GM18505 (cell line): ENCODE data around the gene TDRD1.

Experiments
- ATAC-seq: cut with Tn5 transposase; IDR thresholded peaks from one replicate; pipeline ENCODE4 v1.9.1; 2021; ENCODE audit not compliant: unreplicated experiment
- POLR2A ChIP-seq: IDR thresholded peaks from 4 replicates; pipeline ENCODE4 v1.6.1; 2011; ENCODE audit warnings: borderline replicate concordance; ENCODE audit not compliant: insufficient read depth, insufficient read length; ENCODE audit errors: extremely low read depth

TDRD1 gene

DNA sequence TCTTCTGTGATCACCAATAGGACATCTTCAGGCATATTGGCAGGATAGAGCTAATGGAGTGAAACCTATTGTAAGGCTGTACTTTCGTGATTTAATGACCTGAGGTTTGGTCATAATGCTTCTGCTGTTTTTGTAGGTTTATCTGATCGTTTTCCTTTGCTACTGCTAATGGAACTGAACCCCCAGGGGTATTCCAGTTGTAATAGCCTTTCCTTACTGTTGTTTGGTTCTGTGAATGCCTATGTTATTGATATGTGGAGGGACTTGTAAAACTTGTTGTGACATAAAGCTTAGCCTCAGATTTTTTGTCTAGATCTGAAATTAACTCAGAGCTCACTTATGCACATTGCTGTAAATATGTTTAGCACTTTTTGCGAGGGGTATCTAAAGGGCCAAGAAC lies 49.0 kb downstream of the TDRD1 start:
- ATAC-seq: no peak
- TF ChIP-seq POLR2A: no peak

DNA sequence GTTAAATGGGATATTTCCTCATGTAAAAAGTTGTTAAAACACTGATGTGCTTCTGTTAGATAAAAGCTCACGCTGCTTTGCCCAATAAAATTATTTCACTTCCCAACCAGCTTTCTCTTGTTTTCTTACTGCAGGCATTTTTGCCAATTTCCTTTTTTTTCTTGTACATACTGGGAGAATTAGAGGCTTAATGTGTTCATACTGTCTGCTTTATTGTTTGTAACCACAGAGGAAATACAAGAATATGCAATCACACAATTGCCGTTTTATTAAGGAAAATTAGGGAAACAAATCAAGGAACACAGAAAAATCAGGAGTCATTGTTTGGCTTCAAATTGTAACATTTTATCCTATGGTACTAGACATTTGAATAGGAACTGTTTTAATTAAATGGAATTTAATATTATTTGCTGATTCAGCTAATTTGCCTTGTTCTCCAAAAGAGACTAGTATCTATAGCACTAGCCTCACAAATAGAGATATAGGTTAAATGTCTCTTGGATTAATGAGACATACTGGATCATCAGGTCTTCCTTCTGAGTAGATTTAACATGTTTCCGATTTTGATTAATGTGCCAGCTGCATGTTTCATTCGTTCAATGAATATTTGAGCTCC lies 53.5 kb downstream of the TDRD1 start:
- TF ChIP-seq POLR2A: no peak
- ATAC-seq: no peak

DNA sequence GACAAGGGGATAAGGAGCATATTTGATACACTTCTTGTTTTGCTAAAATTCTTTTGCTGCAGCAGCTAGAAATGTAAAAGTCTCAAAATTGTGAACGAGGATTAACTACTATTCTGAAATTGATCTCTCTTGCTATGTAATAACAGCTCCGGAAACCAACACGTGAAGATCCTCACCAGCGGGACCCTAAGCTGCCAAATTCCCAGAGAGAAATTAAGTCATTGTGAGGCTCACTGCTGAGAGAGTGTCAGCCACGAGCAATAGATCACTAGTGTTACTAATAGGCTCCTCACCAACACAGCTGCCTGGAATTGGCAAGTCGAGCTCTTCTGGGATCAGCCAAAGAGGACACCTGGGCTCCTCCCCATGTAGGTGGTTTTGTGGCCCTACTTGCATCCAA lies 54.3 kb downstream of the TDRD1 start:
- TF ChIP-seq POLR2A: no peak
- no peak for ATAC-seq

DNA sequence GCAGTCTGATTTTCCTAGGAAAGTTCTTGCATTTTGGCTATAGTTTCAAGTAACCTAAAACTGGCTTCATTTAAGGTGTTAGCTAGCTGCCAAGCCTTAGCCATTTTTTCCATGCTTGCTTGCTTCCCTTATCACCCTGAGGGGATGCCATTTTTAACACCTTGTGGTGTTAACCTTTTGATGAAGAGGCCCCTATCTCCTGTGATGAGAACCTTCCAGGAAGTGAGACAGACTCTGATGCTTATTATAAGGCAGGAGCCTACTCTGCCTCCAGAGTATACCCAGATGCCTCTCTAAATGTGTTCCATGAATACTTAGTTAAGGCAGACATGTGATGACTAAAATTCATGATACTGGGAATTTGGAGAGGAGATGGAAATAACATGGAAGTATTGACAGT lies 55.0 kb downstream of the TDRD1 start:
- no peak for TF ChIP-seq POLR2A
- ATAC-seq: no peak

DNA sequence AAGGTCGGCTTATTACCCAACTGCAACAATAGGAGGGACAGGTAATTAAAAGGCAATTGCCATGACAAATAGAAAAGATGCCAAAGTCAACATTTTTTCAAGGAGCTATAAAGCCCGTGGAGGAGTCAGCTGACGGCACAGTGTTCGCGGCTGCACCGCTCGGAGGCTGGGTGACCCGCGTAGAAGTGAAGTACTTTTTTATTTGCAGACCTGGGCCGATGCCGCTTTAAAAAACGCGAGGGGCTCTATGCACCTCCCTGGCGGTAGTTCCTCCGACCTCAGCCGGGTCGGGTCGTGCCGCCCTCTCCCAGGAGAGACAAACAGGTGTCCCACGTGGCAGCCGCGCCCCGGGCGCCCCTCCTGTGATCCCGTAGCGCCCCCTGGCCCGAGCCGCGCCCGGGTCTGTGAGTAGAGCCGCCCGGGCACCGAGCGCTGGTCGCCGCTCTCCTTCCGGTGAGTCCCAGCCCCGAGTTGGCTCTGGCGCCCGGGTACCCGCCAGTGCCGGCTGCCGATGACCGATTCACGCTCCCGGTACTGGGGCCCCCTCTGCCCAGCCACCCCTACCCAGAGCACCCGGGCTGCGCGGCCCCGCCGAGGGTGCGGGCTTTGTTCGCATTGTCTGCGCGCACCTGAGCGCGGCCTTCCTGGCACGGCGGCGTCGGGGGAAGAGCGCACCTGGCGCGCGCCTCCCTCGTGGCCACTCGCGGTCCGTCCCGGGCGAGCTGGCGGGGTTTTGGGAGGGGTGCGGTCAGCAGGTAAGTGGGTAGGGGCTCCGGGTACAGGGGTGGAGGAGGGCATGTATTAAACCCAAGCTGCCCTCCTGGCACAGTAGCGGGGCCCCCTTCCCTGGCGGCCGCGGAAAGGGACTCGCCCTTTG lies 60.2 kb downstream of the TDRD1 start, which contains the start of gene VWA2:
VWA2 (plus strand) TSS at position 138 of the 877 bp plus-strand sequence. CDS start 9,460 bp downstream, outside the sequence.
- ATAC-seq: no peak

DNA sequence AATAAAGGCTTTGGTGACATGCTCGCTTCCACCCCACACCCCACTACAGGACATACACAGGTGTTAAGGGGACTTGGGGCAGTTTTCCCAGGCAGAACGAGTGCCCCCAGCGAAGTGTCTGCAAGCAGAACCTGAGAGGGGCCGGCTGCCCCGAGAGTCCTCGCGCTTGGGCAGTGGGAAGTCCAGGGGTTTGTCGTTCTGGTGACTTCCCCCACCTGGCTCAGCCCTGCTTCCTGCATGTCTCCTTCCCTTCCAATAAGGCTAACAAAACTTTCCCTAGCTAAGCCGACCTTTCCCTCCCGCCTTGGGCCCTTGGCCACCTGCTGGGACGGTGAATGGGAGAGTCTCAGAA lies 60.8 kb downstream of the TDRD1 start:
- no peak for ATAC-seq
- TF ChIP-seq POLR2A: no peak

More for the DNA sequence above, 60.2 kb downstream of the TDRD1 start, which contains the start of gene VWA2:
- TF ChIP-seq POLR2A: no peak

DNA sequence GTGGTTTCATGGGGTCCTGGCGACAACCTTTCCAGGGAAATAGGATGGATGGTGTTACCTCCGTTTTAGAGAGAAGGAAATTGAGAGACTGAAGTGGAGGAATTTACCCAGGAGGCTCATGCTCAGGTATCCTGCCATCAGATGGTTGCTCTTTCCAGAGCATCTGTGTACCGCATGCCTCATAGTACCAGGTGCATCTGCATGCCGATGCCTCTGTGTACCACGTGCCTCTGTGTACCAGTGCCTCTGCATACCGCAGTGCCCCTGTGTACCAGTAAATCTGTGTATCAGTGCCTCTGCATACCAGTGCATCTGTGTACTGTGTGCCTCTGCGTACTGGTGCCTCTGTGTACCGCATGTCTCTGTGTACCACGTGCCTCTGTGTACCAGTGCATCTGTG lies 63.1 kb downstream of the TDRD1 start:
- no peak for TF ChIP-seq POLR2A
- no peak for ATAC-seq

DNA sequence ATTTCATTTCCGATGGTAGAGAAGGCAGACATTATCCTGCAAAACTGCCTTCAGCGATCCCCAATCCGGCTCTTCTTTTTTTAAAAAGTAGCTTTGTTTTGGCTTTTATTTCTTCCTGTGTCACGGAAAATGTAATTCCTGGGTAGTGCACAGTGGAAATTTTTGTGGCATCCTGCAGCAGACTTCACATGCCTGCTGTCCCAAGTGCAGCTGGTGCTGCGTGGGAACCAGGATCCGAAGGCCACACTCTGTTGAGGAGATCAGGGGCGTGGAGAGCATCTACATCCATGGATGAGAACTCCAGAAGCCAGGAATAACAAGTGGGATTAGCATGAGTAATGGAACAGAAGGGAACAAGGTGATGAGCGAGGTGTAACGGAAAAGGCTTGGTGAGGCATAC lies 64.5 kb downstream of the TDRD1 start:
- ATAC-seq: no peak
- TF ChIP-seq POLR2A: no peak

DNA sequence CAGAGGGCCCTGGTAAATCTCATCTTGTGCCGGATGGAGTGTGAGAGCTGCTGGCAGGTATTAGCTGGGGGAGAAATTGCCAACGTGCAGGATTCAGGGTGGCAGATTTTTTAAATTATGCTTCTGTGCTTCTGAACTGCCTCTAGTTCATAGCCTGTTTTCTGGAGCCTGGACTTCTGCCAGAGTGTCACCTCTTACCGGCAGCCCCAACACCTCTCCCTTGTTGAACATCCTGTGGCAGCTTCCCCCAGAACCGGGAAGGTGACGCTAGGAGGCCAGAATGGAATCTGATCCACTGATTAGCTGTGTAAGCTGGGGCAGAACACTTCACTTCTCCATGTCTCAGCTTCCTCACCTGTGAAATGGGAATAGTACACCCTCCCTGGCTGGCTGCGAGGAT lies 65.0 kb downstream of the TDRD1 start:
- no peak for ATAC-seq
- no peak for TF ChIP-seq POLR2A

DNA sequence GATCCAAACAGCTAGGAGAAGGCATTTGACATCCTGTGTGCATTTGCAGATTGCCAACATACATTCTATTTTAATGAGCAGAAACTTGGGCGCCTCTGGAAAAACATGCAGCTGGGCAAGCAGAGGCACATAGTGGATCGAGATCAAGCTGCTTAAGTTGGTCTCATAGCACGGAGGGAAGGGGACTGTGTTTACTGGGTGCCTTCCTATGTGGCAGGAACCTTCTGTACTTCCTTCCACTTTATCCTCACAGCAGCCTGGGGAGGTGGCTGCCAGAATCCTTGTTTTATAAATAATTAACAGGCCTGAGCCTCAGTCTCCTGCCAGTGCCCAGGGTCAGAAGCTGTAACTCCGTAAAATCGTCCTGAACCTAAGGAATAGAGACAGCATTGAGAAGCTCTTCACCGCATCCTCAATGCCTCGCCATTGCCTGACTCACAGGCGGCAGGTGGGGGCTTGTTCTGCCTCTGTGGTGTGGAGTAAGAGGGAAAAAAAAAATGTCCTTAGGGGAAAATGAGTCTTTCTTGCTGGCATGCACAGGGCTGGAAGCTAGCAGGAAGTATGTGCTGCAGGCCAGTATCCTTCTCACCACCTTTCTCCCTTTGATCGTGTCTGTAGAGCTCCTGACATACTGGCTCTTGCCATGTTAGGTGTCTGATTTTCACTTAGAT lies 66.1 kb downstream of the TDRD1 start:
- no peak for ATAC-seq
- no peak for TF ChIP-seq POLR2A

DNA sequence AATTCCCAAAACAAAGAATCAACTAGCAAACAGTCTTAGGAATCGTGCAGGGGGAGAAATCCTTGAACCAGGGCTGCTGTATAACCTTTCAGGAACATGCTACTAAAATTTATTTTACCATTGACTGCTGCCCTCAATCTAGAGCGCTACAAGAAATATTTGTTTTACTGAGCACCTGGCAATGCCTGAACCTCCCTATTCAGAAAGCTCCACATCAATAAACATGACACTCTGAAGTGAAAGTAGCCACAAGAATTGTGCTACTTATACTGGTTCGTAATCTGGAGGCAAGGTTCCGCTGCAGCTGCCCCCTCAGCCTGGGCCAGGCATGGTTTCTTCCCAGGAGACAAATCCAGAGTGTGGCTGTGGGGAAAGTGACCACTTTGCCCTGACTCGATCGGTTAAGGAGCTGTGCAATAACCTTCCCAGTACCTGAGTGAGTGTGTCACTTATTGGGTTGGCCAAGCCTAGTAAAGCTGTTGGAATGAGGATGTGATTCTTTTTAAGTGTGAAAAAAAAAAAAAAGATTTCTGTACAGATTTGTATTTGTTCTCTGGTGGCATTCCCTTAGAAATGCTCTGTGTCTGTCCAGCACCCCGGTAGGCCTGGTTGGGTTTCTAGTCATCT lies 67.6 kb downstream of the TDRD1 start:
- TF ChIP-seq POLR2A: no peak
- no peak for ATAC-seq

DNA sequence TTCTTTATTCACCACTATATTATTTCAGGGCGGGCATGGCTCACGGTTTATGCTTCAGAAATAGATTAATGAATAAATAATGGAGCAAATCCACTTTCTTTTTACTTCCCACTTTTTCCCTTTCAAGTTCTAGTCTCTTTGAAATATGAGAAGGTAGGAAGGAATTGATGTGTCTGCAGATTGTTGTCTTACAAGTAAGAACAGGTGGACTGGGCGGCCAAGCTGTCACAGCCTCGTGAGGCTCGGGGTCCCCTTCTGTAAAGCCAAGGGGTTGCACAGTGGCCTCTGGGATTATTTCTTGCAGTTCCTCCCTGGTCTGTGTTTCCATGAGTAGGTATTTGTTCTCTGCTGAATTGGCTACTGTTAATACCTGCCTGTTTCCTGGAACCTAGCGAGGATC lies 71.1 kb downstream of the TDRD1 start:
- no peak for TF ChIP-seq POLR2A
- ATAC-seq: no peak

DNA sequence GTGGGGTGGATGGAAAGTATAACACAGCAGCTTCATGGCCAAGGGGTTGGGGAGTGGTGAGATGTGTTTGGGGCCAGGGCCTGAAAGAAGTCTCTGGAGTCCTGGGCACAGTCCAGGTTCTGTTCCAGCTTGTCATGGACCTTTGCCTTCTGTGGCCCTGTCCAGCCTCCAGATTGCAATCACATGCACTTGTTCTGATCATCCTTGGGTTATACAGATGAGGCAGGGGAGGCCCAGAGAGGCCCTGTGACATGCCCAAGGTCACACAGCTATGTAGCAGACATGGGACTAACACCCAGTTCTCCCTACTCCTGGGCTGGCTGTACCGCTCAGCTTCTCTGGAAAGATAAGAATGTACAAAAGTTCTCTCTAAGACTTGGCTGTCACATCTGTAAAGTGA lies 71.6 kb downstream of the TDRD1 start:
- ATAC-seq: no peak
- TF ChIP-seq POLR2A: no peak
